SK-N-SH treated with all-trans-retinoic acid at 6 μM for 48 hours (cell line): Measurements from ENCODE around the gene TOMM7.
"Not testable (repeated sequence)": the region's sequence is repeated elsewhere in the genome, so short reads cannot be mapped to it uniquely, and the experiment has no call there.

Experiments
- ATAC-seq: fragments of 200-7000 bp; cut with Tn5 transposase; 3 replicates; pipeline ENCODE4 v1.9.1; 2020; ENCODE audit warnings: mild to moderate bottlenecking, moderate library complexity
- ARNTL ChIP-seq: fragments of 450-650 bp; formaldehyde crosslinking; IDR thresholded peaks from 2 replicates; pipeline ENCODE4 v1.5.0; 2020; ENCODE audit warnings: low read depth, mild to moderate bottlenecking, moderate library complexity, borderline replicate concordance
- BACH2 ChIP-seq: fragments of 250-450 bp; sonication (Bioruptor Pico); IDR thresholded peaks from 2 replicates; pipeline ENCODE4 v1.9.0; 2021; ENCODE audit warnings: mild to moderate bottlenecking, borderline replicate concordance
- CREB5 ChIP-seq: fragments of 250-450 bp; sonication (Bioruptor Pico); IDR thresholded peaks from 2 replicates; pipeline ENCODE4 v1.5.1; 2020; ENCODE audit warnings: low read depth, mild to moderate bottlenecking, moderate library complexity
- CSDC2 ChIP-seq: fragments of 250-450 bp; sonication (Bioruptor Pico); IDR thresholded peaks from 2 replicates; pipeline ENCODE4 v1.5.0; 2020; ENCODE audit warnings: mild to moderate bottlenecking, moderate library complexity
- CSRNP3 ChIP-seq: fragments of 250-450 bp; sonication (Bioruptor Pico); IDR thresholded peaks from 2 replicates; pipeline ENCODE4 v1.5.1; 2021; ENCODE audit warnings: mild to moderate bottlenecking, moderate library complexity
- ESRRG ChIP-seq: fragments of 250-450 bp; sonication (Bioruptor Pico); IDR thresholded peaks from 2 replicates; pipeline ENCODE4 v1.6.1; 2021; ENCODE audit warnings: mild to moderate bottlenecking
- GLIS3 ChIP-seq: fragments of 250-450 bp; sonication (Bioruptor Pico); IDR thresholded peaks from 2 replicates; pipeline ENCODE4 v1.5.0; 2020; ENCODE audit warnings: mild to moderate bottlenecking, moderate library complexity
- OSR1 ChIP-seq: fragments of 250-450 bp; sonication (Bioruptor Pico); IDR thresholded peaks from 2 replicates; pipeline ENCODE4 v1.8.0; 2022; ENCODE audit warnings: moderate library complexity, mild to moderate bottlenecking, inconsistent platforms
- PATZ1 ChIP-seq: fragments of 250-450 bp; sonication (Bioruptor Pico); IDR thresholded peaks from 2 replicates; pipeline ENCODE4 v1.8.0; 2020; ENCODE audit warnings: mild to moderate bottlenecking, moderate library complexity, borderline replicate concordance
- POU6F1 ChIP-seq: fragments of 250-450 bp; sonication (Bioruptor Pico); IDR thresholded peaks from 2 replicates; pipeline ENCODE4 v1.8.0; 2021; ENCODE audit warnings: low read depth, mild to moderate bottlenecking, moderate library complexity, borderline replicate concordance
- PPARA ChIP-seq: fragments of 250-450 bp; sonication (Bioruptor Pico); IDR thresholded peaks from 2 replicates; pipeline ENCODE4 v1.5.0; 2020; ENCODE audit warnings: mild to moderate bottlenecking, borderline replicate concordance
- RARB ChIP-seq: fragments of 250-450 bp; sonication (Bioruptor Pico); IDR thresholded peaks from 2 replicates; pipeline ENCODE4 v1.8.0; 2021; ENCODE audit warnings: mild to moderate bottlenecking, moderate library complexity
- TOX ChIP-seq: fragments of 250-450 bp; sonication (Bioruptor Pico); IDR thresholded peaks from 2 replicates; pipeline ENCODE4 v1.8.0; 2021; ENCODE audit warnings: mild to moderate bottlenecking, moderate library complexity, borderline replicate concordance
- TSHZ2 ChIP-seq: fragments of 250-450 bp; sonication (Bioruptor Pico); IDR thresholded peaks from 2 replicates; pipeline ENCODE4 v1.5.0; 2020; ENCODE audit warnings: mild to moderate bottlenecking, moderate library complexity
- ZC3H10 ChIP-seq: fragments of 250-450 bp; sonication (Bioruptor Pico); IDR thresholded peaks from 2 replicates; pipeline ENCODE4 v1.5.1; 2021; ENCODE audit warnings: mild to moderate bottlenecking, moderate library complexity
- ZFP3 ChIP-seq: fragments of 250-450 bp; sonication (Bioruptor Pico); IDR thresholded peaks from 2 replicates; pipeline ENCODE4 v1.5.0; 2020; ENCODE audit warnings: mild to moderate bottlenecking, moderate library complexity
- ZFP30 ChIP-seq: fragments of 450-650 bp; formaldehyde crosslinking; IDR thresholded peaks from 2 replicates; pipeline ENCODE4 v1.5.0; 2022; ENCODE audit warnings: mild to moderate bottlenecking, moderate library complexity
- ZNF8 ChIP-seq: fragments of 450-650 bp; formaldehyde crosslinking; IDR thresholded peaks from 2 replicates; pipeline ENCODE4 v1.5.0; 2020; ENCODE audit warnings: mild to moderate bottlenecking, moderate library complexity

The TOMM7 gene

GRCh38 chr7:22837308-22837707 is 14.7 kb upstream of the TOMM7 start:
- no peak for ATAC-seq
- TF ChIP-seq OSR1 (no peak), PATZ1 (CRISPR knock-in tag) (no peak), ZFP30 (CRISPR knock-in tag) (no peak), TOX (CRISPR knock-in tag) (no peak), GLIS3 (CRISPR knock-in tag) (no peak), CSRNP3 (CRISPR knock-in tag) (no peak)

- ATAC-seq: not testable (repeated sequence)
Observed at GRCh38 chr7:22836506-22836905, 13.9 kb upstream of the TOMM7 start.

- no peak for TF ChIP-seq ESRRG (CRISPR knock-in tag)
- no peak for TF ChIP-seq BACH2 (CRISPR knock-in tag)
- no peak for TF ChIP-seq GLIS3 (CRISPR knock-in tag)
- TF ChIP-seq ZFP3 (CRISPR knock-in tag): no peak
- TF ChIP-seq TSHZ2 (CRISPR knock-in tag): no peak
- TF ChIP-seq RARB: no peak
- ATAC-seq: no peak
Observed at GRCh38 chr7:22833957-22834356, 11.3 kb upstream of the TOMM7 start.

GRCh38 chr7:22833113-22833855 is 10.6 kb upstream of the TOMM7 start:
- TF ChIP-seq TOX (CRISPR knock-in tag) (no peak), TSHZ2 (CRISPR knock-in tag) (no peak)
- no peak; the same call in 2 of the 3 replicates for ATAC-seq

- ATAC-seq: no peak
- TF ChIP-seq OSR1: no peak
- no peak for TF ChIP-seq PPARA
Observed at GRCh38 chr7:22832401-22832800, 9.8 kb upstream of the TOMM7 start.

- no peak; the same call in 2 of the 3 replicates for ATAC-seq
- TF ChIP-seq ARNTL (CRISPR knock-in tag) (no peak), ZFP3 (CRISPR knock-in tag) (no peak), ZNF8 (CRISPR knock-in tag) (no peak), OSR1 (no peak), ZC3H10 (no peak), RARB (no peak), POU6F1 (CRISPR knock-in tag) (no peak), CREB5 (CRISPR knock-in tag) (no peak), CSDC2 (CRISPR knock-in tag) (no peak)
Observed at GRCh38 chr7:22831602-22832305, 9.1 kb upstream of the TOMM7 start.
